ENCODE data around the gene SNX21. TPM values are rescaled to one million over a fixed set of nuclear protein-coding genes. Genes with fewer than 3 reads are reported as not detected.

Gene SNX21
- total RNA-seq, 1 experiment from 2014 or later: 11.9 TPM

- H3K36me3 ChIP-seq (ENCODE audit: control insufficient read depth in 1 of 2, insufficient read depth in 2 of 2, low read length in 2 of 2): peaks cover 16 to 30% of the 10 kb centered on the region in 2 experiments
- no TSS peak for BruUV-seq (replicated peaks)
- no peaks in the 10 kb centered on the region for H3K9me3 ChIP-seq (ENCODE audit: control insufficient read depth in 1 of 2, insufficient read depth in 1 of 2, low read depth in 1 of 2, low read length in 2 of 2)
- ChIA-PET POLR2A (no interaction called here), CTCF (no interaction called here), RAD21 (ENCODE audit: low non-redundant PET in 1 of 2, low total read pairs in 2 of 2, uncharacterized antibody in 2 of 2, unreplicated experiment in 2 of 2) (no interaction called here)
- no peak overlapping the region for H3K27ac ChIP-seq (ENCODE audit: low read depth, low read length)
- H3K9me2 ChIP-seq (ENCODE audit: insufficient read depth): no peaks in the 10 kb centered on the region
- no peak overlapping the region for H3K4me3 ChIP-seq (replicated peaks in 1 of 2; ENCODE audit: low read depth in 1 of 2, low read length in 2 of 2)
- H3K79me2 ChIP-seq (ENCODE audit: insufficient read depth, low read length): peaks cover 14% of the 10 kb centered on the region
- DNase-seq (ENCODE audit: low read depth, low spot score): no peak
- no peak overlapping the region for H2AFZ ChIP-seq (ENCODE audit: low read depth, low read length, poor library complexity, severe bottlenecking)
- H3K4me2 ChIP-seq (ENCODE audit: low read length): no peak overlapping the region
- H3K9ac ChIP-seq (ENCODE audit: low read length): no peak overlapping the region
- TF ChIP-seq ZFX (IDR thresholded peaks at IDR 0.05) (no peak), SRF (IDR thresholded peaks at IDR 0.05; ENCODE audit: low read depth) (no peak), EGR1 (IDR thresholded peaks at IDR 0.05; ENCODE audit: low read depth) (no peak), EZH2phosphoT487 (IDR thresholded peaks at IDR 0.05; ENCODE audit: borderline replicate concordance) (no peak), SP1 (IDR thresholded peaks at IDR 0.05; ENCODE audit: low read depth) (no peak), ELF1 (IDR thresholded peaks at IDR 0.05; ENCODE audit: borderline replicate concordance, low read depth) (no peak), SIN3A (IDR thresholded peaks at IDR 0.05; ENCODE audit: low read depth) (no peak), FOSL1 (IDR thresholded peaks at IDR 0.05; ENCODE audit: low read depth) (no peak), MAX (IDR thresholded peaks at IDR 0.05) (no peak), REST (IDR thresholded peaks at IDR 0.05; ENCODE audit: low read depth) (no peak), POLR2A (IDR thresholded peaks at IDR 0.05; ENCODE audit: borderline replicate concordance, extremely low read depth, insufficient read depth, insufficient read length) (no peak), POLR2AphosphoS5 (IDR thresholded peaks at IDR 0.05; ENCODE audit: low read depth, low read length) (no peak), CTCF (IDR thresholded peaks at IDR 0.05 in 2 of 3, conservative IDR thresholded peaks at IDR 0.05 in 1 of 3; ENCODE audit: borderline replicate concordance in 1 of 3, insufficient read depth in 1 of 3, low read depth in 2 of 3, low read length in 2 of 3) (no peak), CBX3 (IDR thresholded peaks at IDR 0.05; ENCODE audit: low read depth) (no peak), ZBTB33 (IDR thresholded peaks at IDR 0.05; ENCODE audit: extremely low read depth, insufficient replicate concordance, low read length) (no peak), ATF3 (IDR thresholded peaks at IDR 0.05) (no peak), RAD21 (IDR thresholded peaks at IDR 0.05; ENCODE audit: low read depth) (no peak), ZNF274 (IDR thresholded peaks at IDR 0.05; ENCODE audit: low read depth, low read length) (no peak)
- H4K20me1 ChIP-seq (ENCODE audit: insufficient read depth): no peaks in the 10 kb centered on the region
- no peak for ATAC-seq
- intact Hi-C loops (cut with micrococcal nuclease): no loop called here
- peaks cover 14 to 34% of the 10 kb centered on the region in 2 experiments; a peak in 3 of 4 replicates for H3K4me1 ChIP-seq (ENCODE audit: control insufficient read depth in 1 of 2, insufficient read depth in 2 of 2, low read length in 2 of 2)
- H3K27me3 ChIP-seq (ENCODE audit: insufficient read depth, low read length): no peaks in the 10 kb centered on the region
These were observed 14.1 kb upstream of the SNX21 start for GRCh38 chr20:45819466-45819865.
